Measurements from ENCODE around the gene PLCD1.

Gene PLCD1

DNA sequence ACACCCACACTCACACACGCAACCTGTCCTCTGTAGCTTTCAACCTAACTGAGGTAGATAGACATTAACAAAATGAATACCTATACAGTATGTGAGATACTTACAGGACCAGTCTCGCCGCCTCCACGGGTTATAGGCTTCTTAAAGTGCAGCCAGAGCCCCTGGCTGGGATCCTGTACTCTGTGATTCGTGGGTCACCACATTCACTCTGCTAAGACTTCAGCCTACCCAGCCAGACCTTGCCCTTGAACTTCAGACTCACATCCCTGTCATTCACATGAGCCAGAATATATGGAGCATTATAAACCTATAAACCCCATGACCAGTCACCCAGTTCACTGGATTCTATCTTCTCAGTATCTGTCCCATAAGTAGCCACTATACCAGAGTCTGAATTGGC, 11.0 kb upstream of the PLCD1 start:
- Histone ChIP-seq H3K27ac (ENCODE audit: low read length) (no peak overlapping the region), H3K36me3 (replicated peaks; ENCODE audit: insufficient read depth, low read length) (no peaks in the 10 kb centered on the region), H3K4me1 (ENCODE audit: low read length) (peaks cover 11% of the 10 kb centered on the region), H3K27me3 (replicated peaks; ENCODE audit: insufficient read depth, low read length) (no peaks in the 10 kb centered on the region), H3K4me2 (ENCODE audit: low read depth, low read length) (peak overlapping the region; percentile 98), H4K20me1 (ENCODE audit: insufficient read depth, low read length) (no peaks in the 10 kb centered on the region), H3K9me3 (replicated peaks; ENCODE audit: insufficient read depth, low read length) (no peaks in the 10 kb centered on the region), H2AFZ (ENCODE audit: low read length) (peak overlapping the region; percentile 89; the same call in 1 of the 2 replicates), H3K4me3 (ENCODE audit: low read length) (no peak overlapping the region), H3K79me2 (ENCODE audit: low read length) (no peaks in the 10 kb centered on the region), H3K9me2 (replicated peaks; ENCODE audit: insufficient read depth, low read length) (no peaks in the 10 kb centered on the region), H3K9ac (ENCODE audit: low read length) (no peak overlapping the region), H3F3A (ENCODE audit: insufficient read depth, low read length) (no peaks in the 10 kb centered on the region)
- DNase-seq: no peak
- TF ChIP-seq CTCF (IDR thresholded peaks at IDR 0.05; ENCODE audit: low read length) (no peak), EZH2 (optimal IDR thresholded peaks at IDR 0.05; ENCODE audit: low read depth, low read length) (no peak), EZH2phosphoT487 (IDR thresholded peaks at IDR 0.05; ENCODE audit: low read length) (no peak)

- peak; percentile 61 for DNase-seq
- peak; percentile 34; the same call in 1 of the 2 replicates for TF ChIP-seq CTCF (IDR thresholded peaks at IDR 0.05; ENCODE audit: low read length)
- no peak for TF ChIP-seq EZH2 (optimal IDR thresholded peaks at IDR 0.05; ENCODE audit: low read depth, low read length)
- H2AFZ ChIP-seq (ENCODE audit: low read length): peak overlapping the region; percentile 89
- no peaks in the 10 kb centered on the region for H3K9me3 ChIP-seq (replicated peaks; ENCODE audit: insufficient read depth, low read length)
- no peaks in the 10 kb centered on the region for H3K79me2 ChIP-seq (ENCODE audit: low read length)
- H3K36me3 ChIP-seq (replicated peaks; ENCODE audit: insufficient read depth, low read length): no peaks in the 10 kb centered on the region
- peaks cover 11% of the 10 kb centered on the region for H3K4me1 ChIP-seq (ENCODE audit: low read length)
- H3K4me3 ChIP-seq (ENCODE audit: low read length): peak overlapping the region; percentile 69
- no peaks in the 10 kb centered on the region for H4K20me1 ChIP-seq (ENCODE audit: insufficient read depth, low read length)
- H3K9me2 ChIP-seq (replicated peaks; ENCODE audit: insufficient read depth, low read length): no peaks in the 10 kb centered on the region
- H3F3A ChIP-seq (ENCODE audit: insufficient read depth, low read length): no peaks in the 10 kb centered on the region
- H3K9ac ChIP-seq (ENCODE audit: low read length): peak overlapping the region; percentile 55; the same call in 1 of the 2 replicates
- no peak overlapping the region; the same call in 1 of the 2 replicates for H3K27ac ChIP-seq (ENCODE audit: low read length)
- no peaks in the 10 kb centered on the region for H3K27me3 ChIP-seq (replicated peaks; ENCODE audit: insufficient read depth, low read length)
- H3K4me2 ChIP-seq (ENCODE audit: low read depth, low read length): peak overlapping the region; percentile 98
Measured at GRCh38 chr3:38039899-38040261, 10.4 kb upstream of the PLCD1 start.

DNA sequence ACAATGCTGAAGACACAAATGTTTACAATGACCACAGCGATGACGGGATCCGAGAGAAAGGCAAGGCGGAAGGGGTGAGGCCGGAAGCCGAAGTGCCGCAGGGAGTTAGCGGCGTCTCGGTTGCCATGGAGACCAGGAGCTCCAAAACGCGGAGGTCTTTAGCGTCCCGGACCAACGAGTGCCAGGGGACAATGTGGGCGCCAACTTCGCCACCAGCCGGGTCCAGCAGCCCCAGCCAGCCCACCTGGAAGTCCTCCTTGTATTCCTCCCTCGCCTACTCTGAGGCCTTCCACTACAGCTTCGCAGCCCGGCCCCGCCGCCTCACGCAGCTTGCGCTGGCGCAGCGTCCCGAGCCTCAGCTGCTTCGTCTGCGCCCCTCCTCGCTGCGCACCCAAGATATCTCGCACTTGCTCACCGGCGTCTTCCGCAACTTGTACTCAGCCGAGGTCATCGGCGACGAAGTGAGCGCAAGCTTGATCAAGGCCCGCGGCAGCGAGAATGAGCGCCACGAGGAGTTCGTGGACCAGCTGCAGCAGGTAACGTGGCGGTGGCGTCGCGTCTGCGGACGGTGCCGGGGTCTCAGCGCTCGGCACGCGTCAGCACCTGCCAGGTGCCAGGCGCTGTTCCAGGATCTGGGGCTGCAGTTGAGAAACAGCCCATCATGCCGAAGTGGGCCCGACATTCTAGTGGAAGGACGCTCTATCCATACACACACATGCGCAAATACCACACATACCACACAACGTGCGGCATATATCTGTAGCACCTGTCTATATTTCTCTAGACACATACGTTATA, 9.9 kb upstream of the PLCD1 start, which contains the start of gene DLEC1:
DLEC1 (plus strand) TSS at position 108 of the 798 bp plus-strand sequence; CDS start at position 126, 18 bp downstream.
- Histone ChIP-seq H3K36me3 (replicated peaks; ENCODE audit: insufficient read depth, low read length) (no peaks in the 10 kb centered on the region), H3K4me3 (ENCODE audit: low read length) (peak within 1 kb of the TSS; percentile 69), H3K9me2 (replicated peaks; ENCODE audit: insufficient read depth, low read length) (no peaks in the 10 kb centered on the region), H3K27ac (ENCODE audit: low read length) (no peak within 1 kb of the TSS; the same call in 1 of the 2 replicates), H3K4me2 (ENCODE audit: low read depth, low read length) (peak within 1 kb of the TSS; percentile 98), H3K9ac (ENCODE audit: low read length) (peak within 1 kb of the TSS; percentile 55), H3K9me3 (replicated peaks; ENCODE audit: insufficient read depth, low read length) (no peaks in the 10 kb centered on the region), H2AFZ (ENCODE audit: low read length) (peak within 1 kb of the TSS; percentile 89), H3K27me3 (replicated peaks; ENCODE audit: insufficient read depth, low read length) (no peaks in the 10 kb centered on the region), H3K79me2 (ENCODE audit: low read length) (no peaks in the 10 kb centered on the region), H3K4me1 (ENCODE audit: low read length) (peaks cover 11% of the 10 kb centered on the region), H4K20me1 (ENCODE audit: insufficient read depth, low read length) (no peaks in the 10 kb centered on the region), H3F3A (ENCODE audit: insufficient read depth, low read length) (no peaks in the 10 kb centered on the region)
- TF ChIP-seq EZH2 (optimal IDR thresholded peaks at IDR 0.05; ENCODE audit: low read depth, low read length): no peak
- DNase-seq: peak; percentile 84

- Histone ChIP-seq H3K9ac (ENCODE audit: low read length) (peak overlapping the region; percentile 55; the same call in 1 of the 2 replicates), H3K27me3 (replicated peaks; ENCODE audit: insufficient read depth, low read length) (no peaks in the 10 kb centered on the region), H2AFZ (ENCODE audit: low read length) (peak overlapping the region; percentile 89), H3K27ac (ENCODE audit: low read length) (no peak overlapping the region; the same call in 1 of the 2 replicates), H3K4me1 (ENCODE audit: low read length) (peaks cover 11% of the 10 kb centered on the region), H3K9me2 (replicated peaks; ENCODE audit: insufficient read depth, low read length) (no peaks in the 10 kb centered on the region), H3F3A (ENCODE audit: insufficient read depth, low read length) (no peaks in the 10 kb centered on the region), H3K4me3 (ENCODE audit: low read length) (peak overlapping the region; percentile 69), H3K36me3 (replicated peaks; ENCODE audit: insufficient read depth, low read length) (no peaks in the 10 kb centered on the region), H4K20me1 (ENCODE audit: insufficient read depth, low read length) (no peaks in the 10 kb centered on the region), H3K9me3 (replicated peaks; ENCODE audit: insufficient read depth, low read length) (no peaks in the 10 kb centered on the region), H3K4me2 (ENCODE audit: low read depth, low read length) (peak overlapping the region; percentile 98), H3K79me2 (ENCODE audit: low read length) (no peaks in the 10 kb centered on the region)
- TF ChIP-seq EZH2phosphoT487 (IDR thresholded peaks at IDR 0.05; ENCODE audit: low read length) (no peak), EZH2 (optimal IDR thresholded peaks at IDR 0.05; ENCODE audit: low read depth, low read length) (no peak), CTCF (IDR thresholded peaks at IDR 0.05; ENCODE audit: low read length) (no peak)
- no peak for DNase-seq
Measured at GRCh38 chr3:38038447-38038911, 9.0 kb upstream of the PLCD1 start.

All from MM.1S (cell line).